A172 (cell line): Measurements from ENCODE around the gene RMND5A. TPM values are rescaled to one million over a fixed set of nuclear protein-coding genes. Genes with fewer than 3 reads are reported as not detected.

Source experiments
- total RNA-seq: library from RNA; depleted of rRNA; stranded (reverse); fragments of >200 nt; shearing (Covaris generic); gene quantifications from 2 replicates; pipeline ENCODE4 v1.2.3, GENCODE V29; 2014; rRNA removed

Gene RMND5A
- total RNA-seq, 1 experiment from 2014 or later: 42.4 TPM

Other genes with a start within 250 kb of the RMND5A start
- 99.2 and 143 TPM in 2 replicates for gene CHMP3, start 156.8 kb upstream of the RMND5A start, total RNA-seq
- gene RNF103, start 96.4 kb upstream of the RMND5A start, total RNA-seq: 26.6 and 29.8 TPM in 2 replicates
- gene CD8A, start 70.6 kb downstream of the RMND5A start, total RNA-seq: not detected in 2 replicates
- not detected in 2 replicates for gene CD8B, start 141.6 kb downstream of the RMND5A start, total RNA-seq
- gene RGPD1, start 221.8 kb downstream of the RMND5A start, total RNA-seq: 0.10 and 0.34 TPM in 2 replicates